Measurements from ENCODE around the gene AP2A2.
"Not testable (repeated sequence)": the region's sequence is repeated elsewhere in the genome, so short reads cannot be mapped to it uniquely, and the experiment has no call there.

The AP2A2 gene

GRCh38 chr11:1015064-1015463 lies 89.4 kb downstream of the AP2A2 start:
- no peak for DNase-seq (ENCODE audit: low spot score)

GRCh38 chr11:1015826-1016545 lies 90.3 kb downstream of the AP2A2 start:
- no peak for DNase-seq (ENCODE audit: low spot score)

GRCh38 chr11:1016610-1017126 lies 91.0 kb downstream of the AP2A2 start:
- not testable (repeated sequence) for DNase-seq (ENCODE audit: low spot score)

GRCh38 chr11:1017269-1018005 lies 91.8 kb downstream of the AP2A2 start:
- no peak for DNase-seq (ENCODE audit: low spot score)

- DNase-seq (ENCODE audit: low spot score): no peak
Measured at GRCh38 chr11:1018091-1018490, 92.4 kb downstream of the AP2A2 start.

- no peak for DNase-seq (ENCODE audit: low spot score)
Measured at GRCh38 chr11:1019321-1019910, 93.7 kb downstream of the AP2A2 start.

GRCh38 chr11:1020211-1020905 lies 94.7 kb downstream of the AP2A2 start:
- DNase-seq (ENCODE audit: low spot score): no peak

GRCh38 chr11:1022411-1022810 lies 96.7 kb downstream of the AP2A2 start:
- DNase-seq (ENCODE audit: low spot score): no peak

GRCh38 chr11:1022908-1023810 lies 97.5 kb downstream of the AP2A2 start:
- DNase-seq (ENCODE audit: low spot score): no peak

- DNase-seq (ENCODE audit: low spot score): no peak
Measured at GRCh38 chr11:1023811-1024596, 98.3 kb downstream of the AP2A2 start.

- DNase-seq (ENCODE audit: low spot score): no peak
Measured at GRCh38 chr11:1024597-1025409, 99.1 kb downstream of the AP2A2 start.

GRCh38 chr11:1025410-1026162 lies 99.9 kb downstream of the AP2A2 start:
- DNase-seq (ENCODE audit: low spot score): no peak

GRCh38 chr11:1026163-1026450 lies 100.4 kb downstream of the AP2A2 start:
- DNase-seq (ENCODE audit: low spot score): no peak

GRCh38 chr11:1026641-1027482 lies 101.2 kb downstream of the AP2A2 start:
- no peak for DNase-seq (ENCODE audit: low spot score)

- DNase-seq (ENCODE audit: low spot score): no peak
Measured at GRCh38 chr11:1027483-1028290, 102.0 kb downstream of the AP2A2 start.

- no peak for DNase-seq (ENCODE audit: low spot score)
Measured at GRCh38 chr11:1028291-1028540, 102.5 kb downstream of the AP2A2 start.

GRCh38 chr11:1028616-1029015 lies 102.9 kb downstream of the AP2A2 start:
- DNase-seq (ENCODE audit: low spot score): no peak

GRCh38 chr11:1029051-1029450 lies 103.4 kb downstream of the AP2A2 start:
- no peak for DNase-seq (ENCODE audit: low spot score)

Data from putamen (tissue), 1 donor.